Measurements from ENCODE around the gene GANC.

- TF ChIP-seq POLR2AphosphoS5 (IDR thresholded peaks at IDR 0.05; ENCODE audit: low read depth) (no peak), CTCF (conservative IDR thresholded peaks at IDR 0.05; ENCODE audit: low read depth in 2 of 2) (no peak), REST (IDR thresholded peaks at IDR 0.05; ENCODE audit: unreplicated experiment) (no peak), JUNB (IDR thresholded peaks at IDR 0.05; ENCODE audit: unreplicated experiment) (no peak), EZH2 (IDR thresholded peaks at IDR 0.05; ENCODE audit: low read depth, unreplicated experiment) (no peak), EZH2phosphoT487 (IDR thresholded peaks at IDR 0.05; ENCODE audit: unreplicated experiment) (no peak), CREB1 (CRISPR knock-in tag; IDR thresholded peaks at IDR 0.05; ENCODE audit: low read depth) (no peak), ETS1 (IDR thresholded peaks at IDR 0.05) (no peak)
Measured at GRCh38 chr15:42368096-42368495, 95.1 kb downstream of the GANC start.

Measured in GM23338 (cell line).